Loucy (cell line): ENCODE results near the gene CTBP2.

Source experiments
- H2AFZ ChIP-seq: fragments of 200-600 bp; sonication (generic); 2 replicates; pipeline ENCODE4 v1.6.0; 2016; ENCODE audit warnings: antibody characterized with exemption, mild to moderate bottlenecking, low read length, moderate library complexity
- H3F3A ChIP-seq: fragments of 200-600 bp; 2 replicates; pipeline ENCODE4 v1.6.0; 2016; ENCODE audit warnings: antibody characterized with exemption, low read depth, mild to moderate bottlenecking
- H3K27me3 ChIP-seq: fragments of 200-600 bp; sonication (generic); 2 replicates; pipeline ENCODE4 v1.6.1; 2014; ENCODE audit warnings: low read length, mild to moderate bottlenecking; ENCODE audit not compliant: insufficient read depth, poor library complexity, severe bottlenecking
- H3K36me3 ChIP-seq: fragments of 200-600 bp; sonication (generic); 2 replicates; pipeline ENCODE4 v1.6.1; 2016; ENCODE audit warnings: low read length; ENCODE audit not compliant: insufficient read depth
- H3K4me1 ChIP-seq: fragments of 200-600 bp; sonication (generic); 2 replicates; pipeline ENCODE4 v1.5.1; 2014; ENCODE audit warnings: low read length, mild to moderate bottlenecking; ENCODE audit not compliant: insufficient read depth, poor library complexity, severe bottlenecking
- H3K4me2 ChIP-seq: fragments of 200-600 bp; sonication (generic); 2 replicates; pipeline ENCODE4 v1.6.0; 2014; ENCODE audit warnings: antibody characterized with exemption, low read length, low read depth, mild to moderate bottlenecking; ENCODE audit not compliant: poor library complexity, severe bottlenecking
- H3K4me3 ChIP-seq: fragments of 200-600 bp; sonication (generic); 2 replicates; pipeline ENCODE4 v1.5.1; 2014; ENCODE audit warnings: low read length, mild to moderate bottlenecking, mixed read lengths; ENCODE audit not compliant: poor library complexity, severe bottlenecking
- H3K79me2 ChIP-seq: fragments of 200-600 bp; sonication (generic); 2 replicates; pipeline ENCODE4 v1.6.1; 2014; ENCODE audit warnings: low read length; ENCODE audit not compliant: insufficient read depth
- H3K9ac ChIP-seq: fragments of 200-600 bp; sonication (generic); 2 replicates; pipeline ENCODE4 v1.6.0; 2014; ENCODE audit warnings: mild to moderate bottlenecking, low read depth, low read length, moderate library complexity; ENCODE audit not compliant: poor library complexity, severe bottlenecking
- H3K9me2 ChIP-seq: fragments of 200-600 bp; sonication (generic); replicated peaks from 2 replicates; pipeline ENCODE4 v1.6.1; 2016; ENCODE audit warnings: low read depth, low read length, mixed read lengths
- H3K9me3 ChIP-seq: fragments of 200-600 bp; sonication (generic); 2 replicates; pipeline ENCODE4 v1.6.1; 2014; ENCODE audit warnings: mild to moderate bottlenecking, antibody characterized with exemption, low read length, low read depth; ENCODE audit not compliant: insufficient read depth
- H4K20me1 ChIP-seq: fragments of 200-600 bp; sonication (generic); 2 replicates; pipeline ENCODE4 v1.6.0; 2014; ENCODE audit warnings: antibody characterized with exemption, low read length, mild to moderate bottlenecking; ENCODE audit not compliant: insufficient read depth, poor library complexity, severe bottlenecking
- EZH2phosphoT487 ChIP-seq: fragments of 200-600 bp; IDR thresholded peaks from 2 replicates; pipeline ENCODE4 v1.6.1; 2018; ENCODE audit warnings: antibody characterized with exemption, mild to moderate bottlenecking, moderate library complexity, borderline replicate concordance
- TF ChIP-seq, protein P1 (sequence below): fragments of 200-600 bp; sonication (generic); conservative IDR thresholded peaks from 2 replicates; pipeline ENCODE4 v1.5.1; 2014; ENCODE audit warnings: mild to moderate bottlenecking, antibody characterized with exemption, low read length

The CTBP2 gene

GRCh38 chr10:124962421-124962820, 197.9 kb downstream of the CTBP2 start:
- peaks cover 1% of the 10 kb centered on the region for H3K4me1 ChIP-seq
- no peak overlapping the region for H3K9ac ChIP-seq
- H4K20me1 ChIP-seq: peaks cover 69% of the 10 kb centered on the region
- no peaks in the 10 kb centered on the region for H3K9me3 ChIP-seq
- no peaks in the 10 kb centered on the region for H3K27me3 ChIP-seq
- H2AFZ ChIP-seq: no peak overlapping the region
- H3K4me2 ChIP-seq: no peak overlapping the region
- H3K79me2 ChIP-seq: peaks cover 91% of the 10 kb centered on the region
- TF ChIP-seq EZH2phosphoT487: no peak
- TF ChIP-seq, protein P1, sequence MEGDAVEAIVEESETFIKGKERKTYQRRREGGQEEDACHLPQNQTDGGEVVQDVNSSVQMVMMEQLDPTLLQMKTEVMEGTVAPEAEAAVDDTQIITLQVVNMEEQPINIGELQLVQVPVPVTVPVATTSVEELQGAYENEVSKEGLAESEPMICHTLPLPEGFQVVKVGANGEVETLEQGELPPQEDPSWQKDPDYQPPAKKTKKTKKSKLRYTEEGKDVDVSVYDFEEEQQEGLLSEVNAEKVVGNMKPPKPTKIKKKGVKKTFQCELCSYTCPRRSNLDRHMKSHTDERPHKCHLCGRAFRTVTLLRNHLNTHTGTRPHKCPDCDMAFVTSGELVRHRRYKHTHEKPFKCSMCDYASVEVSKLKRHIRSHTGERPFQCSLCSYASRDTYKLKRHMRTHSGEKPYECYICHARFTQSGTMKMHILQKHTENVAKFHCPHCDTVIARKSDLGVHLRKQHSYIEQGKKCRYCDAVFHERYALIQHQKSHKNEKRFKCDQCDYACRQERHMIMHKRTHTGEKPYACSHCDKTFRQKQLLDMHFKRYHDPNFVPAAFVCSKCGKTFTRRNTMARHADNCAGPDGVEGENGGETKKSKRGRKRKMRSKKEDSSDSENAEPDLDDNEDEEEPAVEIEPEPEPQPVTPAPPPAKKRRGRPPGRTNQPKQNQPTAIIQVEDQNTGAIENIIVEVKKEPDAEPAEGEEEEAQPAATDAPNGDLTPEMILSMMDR: no peak
- H3F3A ChIP-seq: no peaks in the 10 kb centered on the region
- H3K36me3 ChIP-seq: peaks cover 16% of the 10 kb centered on the region; the same call in 1 of the 2 replicates
- no peak overlapping the region for H3K4me3 ChIP-seq
- H3K9me2 ChIP-seq: no peaks in the 10 kb centered on the region

DNA sequence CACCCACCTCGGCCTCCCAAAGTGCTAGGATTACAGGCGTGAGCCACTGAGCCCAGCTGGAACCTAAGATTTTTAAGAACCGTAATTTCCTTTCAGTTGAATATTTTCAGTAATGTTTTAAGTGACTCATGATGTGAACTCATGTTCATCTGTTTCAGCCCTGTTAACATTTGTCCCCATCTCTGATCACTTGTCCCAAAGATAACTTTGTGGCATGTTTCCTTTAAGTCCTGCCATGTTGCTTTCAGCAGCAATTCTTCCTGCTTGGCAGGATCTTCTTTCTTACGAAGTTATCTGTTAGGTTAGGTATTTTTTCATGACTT, 199.2 kb downstream of the CTBP2 start:
- H3K9me3 ChIP-seq: no peaks in the 10 kb centered on the region
- peaks cover 6% of the 10 kb centered on the region for H3K4me1 ChIP-seq
- H3K27me3 ChIP-seq: no peaks in the 10 kb centered on the region
- H3K36me3 ChIP-seq: peaks cover 4% of the 10 kb centered on the region; the same call in 1 of the 2 replicates
- H3K9me2 ChIP-seq: no peaks in the 10 kb centered on the region
- no peak overlapping the region for H3K4me3 ChIP-seq
- no peak overlapping the region for H3K9ac ChIP-seq
- peaks cover 89% of the 10 kb centered on the region for H3K79me2 ChIP-seq
- H3K4me2 ChIP-seq: no peak overlapping the region
- peaks cover 72% of the 10 kb centered on the region for H4K20me1 ChIP-seq
- TF ChIP-seq, protein P1: no peak
- TF ChIP-seq EZH2phosphoT487: no peak
- H3F3A ChIP-seq: no peaks in the 10 kb centered on the region
- no peak overlapping the region for H2AFZ ChIP-seq

GRCh38 chr10:124959564-124959963, 200.8 kb downstream of the CTBP2 start:
- no peak overlapping the region for H3K4me2 ChIP-seq
- no peak overlapping the region for H3K4me3 ChIP-seq
- no peaks in the 10 kb centered on the region for H3K9me2 ChIP-seq
- H3K9ac ChIP-seq: no peak overlapping the region
- H2AFZ ChIP-seq: no peak overlapping the region
- no peaks in the 10 kb centered on the region for H3F3A ChIP-seq
- TF ChIP-seq, protein P1: no peak
- no peak for TF ChIP-seq EZH2phosphoT487
- H3K27me3 ChIP-seq: no peaks in the 10 kb centered on the region
- H3K79me2 ChIP-seq: peaks cover 89% of the 10 kb centered on the region
- no peaks in the 10 kb centered on the region for H3K9me3 ChIP-seq
- H3K4me1 ChIP-seq: peaks cover 14% of the 10 kb centered on the region
- H3K36me3 ChIP-seq: no peaks in the 10 kb centered on the region
- peaks cover 67% of the 10 kb centered on the region for H4K20me1 ChIP-seq
